ENCODE results near the gene OR14K1.

- no peak for TF ChIP-seq CTCF (IDR thresholded peaks at IDR 0.05)
- no peak for TF ChIP-seq POLR2AphosphoS5 (IDR thresholded peaks at IDR 0.05)
- TF ChIP-seq EP300 (IDR thresholded peaks at IDR 0.05; ENCODE audit: low read depth) = no peak
- TF ChIP-seq POLR2A (IDR thresholded peaks at IDR 0.05) = no peak
These were observed at the start of gene OR14K1 for GRCh38 chr1:247738315-247738714.

All from transverse colon (tissue), 4 donors.